ENCODE data around the gene CSNK1G2. TPM values are rescaled to one million over a fixed set of nuclear protein-coding genes. Genes with fewer than 3 reads are reported as not detected.

The CSNK1G2 gene
- total and polyA plus RNA-seq, 2 donors (not counting 1 experiment from before 2014, with no cell fraction given), result 154 to 288 TPM

DNA sequence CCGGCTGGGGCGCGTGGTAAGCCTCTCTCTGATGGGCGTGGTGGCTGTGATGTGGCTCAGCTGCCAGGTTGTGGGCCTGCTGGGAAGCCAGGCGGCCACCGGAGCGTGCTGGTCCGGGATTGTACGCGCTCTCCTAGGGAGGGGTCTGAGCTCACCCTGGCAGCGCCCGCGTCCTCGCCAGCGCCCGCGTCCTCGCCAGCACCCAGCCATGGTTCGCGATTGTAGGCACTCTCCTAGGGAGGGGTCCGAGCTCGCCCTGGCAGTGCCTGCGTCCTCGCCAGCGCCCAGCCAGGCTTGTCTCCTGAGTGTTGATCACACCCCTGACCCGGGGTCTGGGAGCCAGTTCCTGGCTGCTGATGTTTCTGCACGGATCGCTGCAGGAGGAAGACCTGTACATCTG, 22.0 kb upstream of the CSNK1G2 start:
- peaks cover 2 to 49% of the 10 kb centered on the region in 2 experiments for H3K36me3 ChIP-seq (replicated peaks in 1 of 2; ENCODE audit: control extremely low read depth in 1 of 2, control insufficient read depth in 1 of 2, extremely low read depth in 1 of 2, insufficient read depth in 2 of 2, low read length in 1 of 2)
- Mint-ChIP-seq H3K27ac (no peak overlapping the region), H3K9me3 (ENCODE audit: insufficient read depth) (no peaks in the 10 kb centered on the region), H3K4me3 (no peak overlapping the region), H3K4me1 (no peaks in the 10 kb centered on the region), H3K27me3 (no peaks in the 10 kb centered on the region)
- WGBS (ENCODE audit: insufficient coverage), result 96% methylated on average over 26 of the region's 28 CpGs
- TF ChIP-seq CTCF (IDR thresholded peaks at IDR 0.05) (no peak), EZH2 (IDR thresholded peaks at IDR 0.05; ENCODE audit: borderline replicate concordance, insufficient read depth, low read depth, low read length, poor library complexity, severe bottlenecking) (no peak)
- H3K27me3 ChIP-seq (replicated peaks in 1 of 4; ENCODE audit: control extremely low read depth in 1 of 4, control insufficient read depth in 3 of 4, insufficient read depth in 4 of 4, low read length in 3 of 4), result no peaks in the 10 kb centered on the region
- H3K9ac ChIP-seq (ENCODE audit: low read length), result no peak overlapping the region
- peaks cover 0 to 18% of the 10 kb centered on the region in 2 donors for H3K4me1 ChIP-seq (ENCODE audit: control insufficient read depth in 2 of 2, insufficient read depth in 2 of 2, low read length in 2 of 2)
- ChIA-PET POLR2A (no interaction called here), CTCF (interaction anchor here (1.6 kb wide), 1 partner anchor 9 kb away, joined by 5 read pairs; no protein-coding TSS in a partner anchor)
- H4K20me1 ChIP-seq (ENCODE audit: control insufficient read depth, insufficient read depth, low read length, poor library complexity, severe bottlenecking), result peaks cover 23% of the 10 kb centered on the region
- H3K27ac ChIP-seq (ENCODE audit: low read length in 2 of 2), result no peak overlapping the region
- no peak overlapping the region for H3K4me3 ChIP-seq (ENCODE audit: control extremely low read depth in 1 of 5, extremely low read depth in 1 of 5, insufficient read depth in 1 of 5, low read depth in 2 of 5, low read length in 4 of 5)
- H2AFZ ChIP-seq (ENCODE audit: insufficient read depth, low read depth, low read length, poor library complexity, severe bottlenecking), result no peak overlapping the region
- H3K9me3 ChIP-seq (ENCODE audit: control extremely low read depth in 1 of 3, control insufficient read depth in 2 of 3, insufficient read depth in 1 of 3, low read length in 2 of 3), result peaks cover 0 to 8% (median 0%) of the 10 kb centered on the region in 3 donors
- intact Hi-C loops (cut with micrococcal nuclease), result no loop called here
- ATAC-seq (ENCODE audit: low read depth), result no peak
- H3K4me2 ChIP-seq (replicated peaks; ENCODE audit: low read depth, low read length, poor library complexity, severe bottlenecking), result no peak overlapping the region
- H3K79me2 ChIP-seq (ENCODE audit: control insufficient read depth, insufficient read depth, low read length), result peaks cover 18% of the 10 kb centered on the region
- DNase-seq, result no peak

DNA sequence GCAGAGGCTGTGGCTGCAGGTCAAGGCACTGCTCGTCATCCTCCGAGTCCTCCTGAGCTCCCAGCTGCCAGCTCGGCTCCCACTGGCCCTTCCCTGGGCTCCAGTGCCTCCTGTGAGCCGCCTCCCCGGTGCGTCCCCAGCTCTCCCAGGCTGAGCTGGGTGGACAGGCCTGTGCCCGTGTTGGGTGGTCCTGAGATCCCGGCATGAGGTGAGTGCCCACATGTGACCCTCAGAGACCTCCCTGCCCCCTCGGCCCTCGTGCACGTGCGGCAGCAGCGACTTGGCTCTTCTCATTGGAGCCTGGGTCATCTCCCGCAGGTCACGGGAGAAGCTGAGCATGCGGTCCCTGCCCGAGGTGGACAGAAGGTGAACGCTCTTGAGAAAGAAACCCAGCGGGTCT, 20.3 kb upstream of the CSNK1G2 start:
- ChIA-PET POLR2A (no interaction called here), CTCF (interaction anchor here (1.1 kb wide), 1 partner anchor 15 kb away, joined by 3 read pairs; the partner anchor contains the start of genes ADAT3 and SCAMP4)
- Mint-ChIP-seq H3K4me1 (no peaks in the 10 kb centered on the region), H3K27me3 (no peaks in the 10 kb centered on the region), H3K27ac (no peak overlapping the region), H3K4me3 (no peak overlapping the region), H3K9me3 (ENCODE audit: insufficient read depth) (no peaks in the 10 kb centered on the region)
- Histone ChIP-seq H3K4me3 (ENCODE audit: control extremely low read depth in 1 of 5, extremely low read depth in 1 of 5, insufficient read depth in 1 of 5, low read depth in 2 of 5, low read length in 4 of 5) (no peak overlapping the region), H2AFZ (ENCODE audit: insufficient read depth, low read depth, low read length, poor library complexity, severe bottlenecking) (no peak overlapping the region), H3K9ac (ENCODE audit: low read length) (no peak overlapping the region), H3K9me3 (ENCODE audit: control extremely low read depth in 1 of 3, control insufficient read depth in 2 of 3, insufficient read depth in 1 of 3, low read length in 2 of 3) (peaks cover 0 to 5% (median 0%) of the 10 kb centered on the region in 3 donors), H3K36me3 (replicated peaks in 1 of 2; ENCODE audit: control extremely low read depth in 1 of 2, control insufficient read depth in 1 of 2, extremely low read depth in 1 of 2, insufficient read depth in 2 of 2, low read length in 1 of 2) (peaks cover 2 to 48% of the 10 kb centered on the region in 2 experiments), H3K4me1 (ENCODE audit: control insufficient read depth in 2 of 2, insufficient read depth in 2 of 2, low read length in 2 of 2) (peaks cover 0 to 22% of the 10 kb centered on the region in 2 donors), H3K27me3 (replicated peaks in 1 of 4; ENCODE audit: control extremely low read depth in 1 of 4, control insufficient read depth in 3 of 4, insufficient read depth in 4 of 4, low read length in 3 of 4) (no peaks in the 10 kb centered on the region), H3K79me2 (ENCODE audit: control insufficient read depth, insufficient read depth, low read length) (peaks cover 3% of the 10 kb centered on the region), H3K4me2 (replicated peaks; ENCODE audit: low read depth, low read length, poor library complexity, severe bottlenecking) (no peak overlapping the region), H3K27ac (ENCODE audit: low read length in 2 of 2) (no peak overlapping the region), H4K20me1 (ENCODE audit: control insufficient read depth, insufficient read depth, low read length, poor library complexity, severe bottlenecking) (peaks cover 7% of the 10 kb centered on the region)
- intact Hi-C loops (cut with micrococcal nuclease), result no loop called here
- ATAC-seq (ENCODE audit: low read depth), result no peak
- no peak for DNase-seq
- TF ChIP-seq CTCF (IDR thresholded peaks at IDR 0.05) (no peak), EZH2 (IDR thresholded peaks at IDR 0.05; ENCODE audit: borderline replicate concordance, insufficient read depth, low read depth, low read length, poor library complexity, severe bottlenecking) (no peak)
- 97% methylated on average over 19 of the region's 19 CpGs for WGBS (ENCODE audit: insufficient coverage)
